Kidney (tissue), 14 donors: ENCODE results near the gene XYLT1. TPM values are rescaled to one million over a fixed set of nuclear protein-coding genes. Genes with fewer than 3 reads are reported as not detected.
A peak's percentile ranks its signal among the peaks of the same experiment; 100 is the strongest.

Source experiments
- DNase-seq, 5 donors: peaks; one replicate each; pipeline ENCODE4 v3.0.0-alpha.2; 2013 to 2020
- FAIRE-seq: peaks from 2 replicates; lab custom pipeline; 2012; peaks lifted over from hg19 to GRCh38; lab: Jason Lieb, UNC
- H3K27ac ChIP-seq, 2 donors: one replicate each; pipeline ENCODE4 v1.7.0; 2013; ENCODE audit warnings: low read depth in 2 of 2, low read length in 2 of 2, inconsistent platforms in 1 of 2
- H3K27me3 ChIP-seq: one replicate; pipeline ENCODE4 v1.7.1; 2013; ENCODE audit warnings: low read length, inconsistent platforms; ENCODE audit not compliant: control insufficient read depth, insufficient read depth
- H3K36me3 ChIP-seq, 3 donors: one replicate each; pipeline versions ENCODE4 v1.7.0 to v1.7.1; 2013; ENCODE audit warnings: low read length in 3 of 3, control low read depth in 1 of 3, inconsistent platforms in 1 of 3; ENCODE audit not compliant: insufficient read depth in 3 of 3, control insufficient read depth in 2 of 3
- H3K4me1 ChIP-seq, 3 donors: one replicate each; pipeline versions ENCODE4 v1.7.0 to v1.7.1; 2013; ENCODE audit warnings: low read length in 3 of 3, inconsistent platforms in 1 of 3, low read depth in 1 of 3; ENCODE audit not compliant: control insufficient read depth in 2 of 3, insufficient read depth in 2 of 3
- H3K4me3 ChIP-seq, 3 donors: one replicate each; pipeline versions ENCODE4 v1.7.0 to v1.8.1; 2013; ENCODE audit warnings: low read length in 3 of 3, control low read depth in 1 of 3, inconsistent platforms in 1 of 3
- H3K9ac ChIP-seq, 3 donors: one replicate each; pipeline versions ENCODE4 v1.7.0 to v1.7.1; 2013; ENCODE audit warnings: low read length in 3 of 3, control low read depth in 1 of 3, inconsistent platforms in 1 of 3
- H3K9me3 ChIP-seq, 3 donors: one replicate each; pipeline versions ENCODE4 v1.7.0 to v1.7.1; 2013; ENCODE audit warnings: low read length in 3 of 3, control low read depth in 1 of 3, inconsistent platforms in 1 of 3; ENCODE audit not compliant: control insufficient read depth in 2 of 3, insufficient read depth in 1 of 3
- CTCF ChIP-seq: IDR thresholded peaks from 3 replicates; pipeline ENCODE4 v1.5.1; 2012; ENCODE audit warnings: mild to moderate bottlenecking, moderate library complexity, borderline replicate concordance; ENCODE audit not compliant: insufficient read depth; ENCODE audit errors: extremely low read depth
- intact Hi-C: fragments of 100-400 bp; cut with DNase I; formaldehyde crosslinking; loops from one replicate; pipeline ENCODE4 v1.11.1; 2022
- polyA plus RNA-seq: library from polyadenylated mRNA; stranded (reverse); fragments of 350-450 nt; fragmentation: Illumina TruSeq; extraction: RNeasy Lipid Tissue Mini Kit (QIAGEN cat#74804); gene quantifications from one replicate; pipeline ENCODE4 v1.2.3, GENCODE V29; 2014; ENCODE audit warnings: low read depth, low replicate concordance; ENCODE audit not compliant: insufficient read depth
- total RNA-seq: library from RNA; stranded (reverse); fragmentation: NEBNext Ultra II Directional; extraction: Animal tissue kit (Norgen Biotek cat#: 25700); gene quantifications from one replicate; pipeline ENCODE4 v1.2.1, GENCODE V29; 2021
- donor health status: control.
- donor health status: control.
- donor health status: control.
- donor health status: control.
- donor health status: control.
- donor health status: DM: yes; HTN: yes; CAD: no.
- donor health status: Normal renal cell carcinoma (clear cell type).

XYLT1 gene
- total and polyA plus RNA-seq, 2 donors from 2014 or later, result 0.52 to 7.6 TPM

GRCh38 chr16:17327664-17328335 lies 143.0 kb downstream of the XYLT1 start:
- no peak for TF ChIP-seq CTCF
- Histone ChIP-seq H3K4me3 (no peak overlapping the region), H3K4me1 (no peaks in the 10 kb centered on the region), H3K9me3 (no peaks in the 10 kb centered on the region), H3K27me3 (no peaks in the 10 kb centered on the region), H3K36me3 (no peaks in the 10 kb centered on the region), H3K9ac (no peak overlapping the region), H3K27ac (no peak overlapping the region)
- DNase-seq (peak in 3 of 5 donors; percentile 51 to 76 (median 74)), FAIRE-seq (no peak)
- intact Hi-C loops, result no loop called here

- no peak for FAIRE-seq
- no peaks in the 10 kb centered on the region for H3K36me3 ChIP-seq
These were observed 145.2 kb downstream of the XYLT1 start for GRCh38 chr16:17325476-17326143.

GRCh38 chr16:17324451-17324850 lies 146.3 kb downstream of the XYLT1 start:
- FAIRE-seq (no peak), DNase-seq (no peak)
- Histone ChIP-seq H3K27ac (no peak overlapping the region), H3K4me1 (no peaks in the 10 kb centered on the region), H3K27me3 (no peaks in the 10 kb centered on the region), H3K4me3 (no peak overlapping the region), H3K9me3 (no peaks in the 10 kb centered on the region), H3K36me3 (no peaks in the 10 kb centered on the region), H3K9ac (no peak overlapping the region)
- intact Hi-C loops, result no loop called here
- no peak for TF ChIP-seq CTCF

More at GRCh38 chr16:17325476-17326143, 145.2 kb downstream of the XYLT1 start:
- DNase-seq, result peak in 2 of 5 donors; percentile 19 to 24
- intact Hi-C loops, result no loop called here
- Histone ChIP-seq H3K27ac (no peak overlapping the region), H3K9ac (no peak overlapping the region), H3K4me1 (no peaks in the 10 kb centered on the region), H3K4me3 (no peak overlapping the region), H3K9me3 (no peaks in the 10 kb centered on the region), H3K27me3 (no peaks in the 10 kb centered on the region)
- no peak for TF ChIP-seq CTCF
